Activated CD4-positive, alpha-beta T cell treated with anti-CD3 and anti-CD28 coated beads for 4 hours (primary cell): ENCODE results near the gene IER5L.

ENCODE experiments used
- DNase-seq, 2 donors: peaks; one replicate each; pipeline ENCODE4 v3.0.0-alpha.2; 2020

IER5L gene

DNA sequence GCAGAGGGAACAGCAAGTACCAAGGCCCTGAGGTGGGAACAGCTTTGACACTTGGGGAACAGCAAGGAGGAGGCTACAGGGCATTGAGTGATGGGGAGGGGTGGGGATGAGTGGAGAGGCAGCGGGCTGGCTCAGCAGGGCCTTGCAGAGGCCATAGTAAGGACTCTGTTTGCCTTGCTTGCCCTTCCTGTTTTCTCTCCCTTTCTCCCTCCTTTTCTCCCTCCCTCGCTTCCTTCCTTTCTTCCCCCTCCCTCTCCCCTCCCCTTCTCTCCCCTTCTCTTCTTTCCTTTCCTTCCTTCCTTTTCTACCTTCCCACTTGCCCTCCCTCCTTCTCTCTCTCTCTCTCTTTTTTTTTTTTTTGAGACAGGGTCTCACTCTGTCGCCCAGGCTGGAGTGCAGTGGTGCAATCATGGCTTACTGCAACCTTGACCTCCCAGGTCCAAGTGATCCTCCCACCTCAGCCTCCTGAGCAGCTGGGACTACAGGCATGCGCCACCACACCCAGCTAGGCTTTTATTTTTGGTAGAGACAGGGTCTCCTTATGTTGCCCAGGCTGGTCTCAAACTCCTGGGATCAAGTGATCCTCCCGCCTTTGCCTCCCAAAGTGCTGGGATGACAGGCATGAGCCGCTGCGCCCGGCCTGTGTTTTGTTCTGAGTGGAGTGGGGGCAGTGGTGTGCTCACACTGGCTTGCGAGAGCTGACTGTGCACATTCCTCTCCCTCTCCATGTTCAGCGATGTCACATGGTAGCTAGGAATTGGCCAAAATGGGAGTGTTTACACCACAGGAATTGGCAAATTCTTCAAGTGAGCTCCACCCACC, 17.1 kb downstream of the IER5L start:
- DNase-seq, result no peak

DNA sequence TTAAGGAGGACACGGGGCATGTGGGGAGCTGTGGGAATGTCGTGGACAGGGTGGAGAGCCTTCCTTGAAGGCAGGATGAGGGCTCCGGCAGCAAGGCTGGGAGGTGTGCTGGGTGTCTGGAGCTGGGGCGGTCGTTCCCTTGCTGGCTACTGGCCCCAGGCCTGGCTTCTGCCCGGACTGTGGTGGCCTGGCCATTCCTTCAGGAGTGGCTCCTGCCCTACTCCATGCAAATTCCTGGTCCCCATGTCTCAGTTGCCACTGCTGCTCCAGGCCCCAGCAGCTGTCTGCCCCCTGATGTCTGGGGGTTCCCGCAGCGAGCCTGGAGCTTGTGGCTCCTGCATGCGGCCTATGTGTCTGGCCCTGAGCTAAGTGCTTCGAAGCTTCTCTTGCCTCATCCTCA, 21.9 kb downstream of the IER5L start:
- DNase-seq, result no peak

DNA sequence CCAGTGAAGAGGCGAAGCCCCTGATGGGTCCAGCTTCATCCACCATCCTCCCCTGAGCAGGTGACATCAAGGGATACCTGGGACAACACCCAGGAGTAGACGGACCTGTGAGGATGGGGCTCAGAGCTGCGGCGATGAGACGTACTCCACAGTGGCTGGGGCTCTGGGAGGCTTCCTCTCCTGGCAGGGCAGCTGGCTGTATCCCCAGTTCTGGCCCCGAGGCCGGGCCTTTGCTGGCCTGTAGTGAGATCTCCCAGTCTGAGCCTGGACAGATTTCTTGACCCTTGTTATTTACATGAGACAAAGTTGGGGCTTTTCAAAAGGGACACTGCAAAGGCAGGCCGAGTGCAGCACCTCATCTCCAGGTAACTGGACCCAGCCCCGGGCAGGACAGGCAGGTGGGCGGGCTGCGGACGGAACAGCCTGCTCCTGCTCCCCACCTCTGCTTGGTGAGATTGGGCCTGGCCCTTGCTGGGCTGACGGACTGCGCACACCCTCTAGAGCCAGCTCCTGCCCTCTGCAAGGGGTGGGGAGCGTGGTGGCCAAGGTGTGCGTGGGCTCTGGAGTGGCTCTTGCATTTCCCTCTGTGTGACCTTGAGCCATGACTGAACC, 23.1 kb downstream of the IER5L start:
- no peak for DNase-seq

GRCh38 chr9:129151469-129151868, 26.6 kb downstream of the IER5L start:
- no peak for DNase-seq

GRCh38 chr9:129150672-129151211, 27.3 kb downstream of the IER5L start:
- no peak for DNase-seq

DNA sequence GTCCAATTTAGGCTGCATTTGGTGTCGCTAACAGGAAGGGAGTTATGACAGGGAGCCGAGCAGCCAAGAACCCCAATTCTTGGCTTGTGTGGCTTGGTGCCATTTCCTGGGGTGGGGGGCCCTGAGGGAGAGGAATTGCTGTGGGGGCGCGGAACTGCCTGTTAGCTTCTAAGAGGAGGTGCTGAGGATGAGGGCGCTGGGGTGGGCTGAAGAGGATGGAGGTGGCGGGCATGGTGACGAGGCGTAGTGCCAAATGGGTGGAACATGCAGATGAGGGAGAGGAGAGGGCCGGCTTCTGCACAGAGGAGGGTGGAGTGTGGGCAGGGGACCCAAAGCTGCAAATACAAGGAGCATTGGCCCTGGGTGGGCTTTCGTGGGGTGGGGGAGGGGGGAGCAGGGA, 27.9 kb downstream of the IER5L start:
- DNase-seq, result no peak

DNA sequence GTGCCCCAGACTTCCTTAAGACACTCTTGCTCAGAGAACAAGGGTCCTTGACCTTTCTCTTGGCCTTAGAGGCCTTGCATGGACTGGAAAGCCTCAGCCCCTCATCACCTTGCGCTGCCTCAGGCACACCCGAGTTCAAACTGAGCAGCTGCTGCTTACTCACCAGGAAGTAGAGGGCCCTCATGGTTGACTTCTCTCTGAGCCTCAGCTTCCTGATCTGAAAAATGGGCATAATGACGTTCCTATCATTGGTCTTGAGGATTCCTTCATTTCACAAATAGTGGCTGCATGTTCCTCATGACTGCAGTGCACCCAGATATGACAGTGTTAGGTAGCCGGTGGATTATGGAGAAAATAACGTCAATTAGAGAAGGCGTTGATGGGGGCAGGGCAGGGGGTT, 28.6 kb downstream of the IER5L start:
- DNase-seq, result no peak

GRCh38 chr9:129148463-129149204, 29.4 kb downstream of the IER5L start:
- no peak for DNase-seq

- no peak for DNase-seq
These were observed 31.6 kb downstream of the IER5L start for GRCh38 chr9:129146441-129146941.

DNA sequence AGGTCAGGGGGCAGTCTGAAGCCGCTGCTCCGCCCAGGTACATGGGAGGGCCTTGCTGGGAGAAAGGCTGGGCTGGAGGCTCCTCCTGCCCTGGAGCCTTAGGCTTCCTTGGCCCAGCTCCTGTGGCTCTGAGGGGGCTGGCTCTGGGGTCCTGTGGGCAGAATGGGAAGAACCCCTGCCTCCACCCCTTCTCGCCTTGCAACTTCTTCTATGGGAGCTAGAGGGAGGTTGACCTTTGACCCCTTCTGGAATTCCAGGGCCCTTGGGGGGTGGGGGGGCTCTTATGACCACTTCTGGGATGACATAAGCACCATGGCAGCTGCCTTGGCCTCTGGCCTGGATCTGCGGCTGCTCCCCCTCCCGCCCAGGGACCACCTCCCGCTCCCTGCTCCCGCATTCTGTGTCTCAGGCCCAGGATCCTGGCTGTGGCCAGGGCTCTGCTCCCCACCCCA, 32.2 kb downstream of the IER5L start:
- DNase-seq, result no peak

DNA sequence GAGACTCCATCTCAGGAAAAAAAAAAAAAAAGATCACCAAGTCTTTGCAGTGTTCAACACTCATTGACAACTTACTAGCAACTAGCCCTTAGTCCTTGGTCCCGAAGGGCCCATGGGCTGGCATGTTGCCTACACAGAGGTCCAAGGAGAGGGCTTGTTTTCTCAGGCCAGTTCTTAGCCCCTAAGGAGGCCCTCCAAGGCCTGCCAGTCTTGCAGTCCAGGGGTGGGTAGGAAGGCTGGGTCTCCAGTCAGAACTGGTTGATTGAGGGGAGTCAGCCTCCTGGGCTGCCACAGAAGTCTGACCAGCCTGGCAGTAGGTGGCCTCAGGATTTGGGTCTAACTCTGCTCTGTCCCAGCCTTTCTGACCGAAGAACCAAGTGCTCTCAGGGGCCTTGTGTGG, 32.7 kb downstream of the IER5L start:
- DNase-seq, result no peak

GRCh38 chr9:129143031-129143927, 34.8 kb downstream of the IER5L start:
- peak; percentile 72 to 75 for DNase-seq

- DNase-seq, result no peak
These were observed 35.7 kb downstream of the IER5L start for GRCh38 chr9:129142138-129142935.

- DNase-seq, result peak in 1 of 2 donors; percentile 10
These were observed 36.7 kb downstream of the IER5L start for GRCh38 chr9:129141066-129142041.

DNA sequence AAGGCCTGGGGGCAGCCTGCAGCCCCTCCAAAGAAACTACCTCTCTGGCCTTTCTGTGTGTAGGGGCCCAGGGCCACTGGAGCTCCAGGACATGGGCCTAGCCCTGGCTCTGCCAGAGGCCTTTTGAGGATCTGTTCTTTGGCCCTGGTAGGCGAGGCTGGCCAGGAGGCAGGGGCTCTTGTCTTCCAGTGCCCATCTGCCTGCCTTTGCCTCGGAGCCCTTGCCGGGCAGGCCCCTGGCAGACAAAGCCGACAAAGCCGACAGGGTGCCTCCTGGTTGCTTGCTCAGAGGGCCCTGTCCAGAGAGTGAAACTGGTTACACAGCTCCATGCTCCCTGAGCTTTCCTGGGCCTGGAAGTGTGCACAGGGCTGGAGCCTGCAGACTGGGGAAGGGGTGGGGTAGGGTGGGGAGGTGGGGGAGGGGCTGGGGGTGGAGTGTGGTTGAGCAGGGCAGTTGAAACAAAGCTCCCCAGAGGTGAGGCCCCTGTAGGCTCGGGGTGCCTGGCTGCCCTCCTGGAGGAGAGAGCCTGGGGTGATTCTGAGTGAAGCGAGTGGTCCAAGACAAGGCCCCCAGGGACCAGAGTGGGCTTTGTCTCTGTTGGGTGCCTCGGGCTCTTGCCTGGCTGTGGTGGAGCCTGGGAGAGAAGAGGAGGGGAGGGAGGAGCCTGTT, 37.5 kb downstream of the IER5L start:
- peak in 1 of 2 donors; percentile 14 for DNase-seq

DNA sequence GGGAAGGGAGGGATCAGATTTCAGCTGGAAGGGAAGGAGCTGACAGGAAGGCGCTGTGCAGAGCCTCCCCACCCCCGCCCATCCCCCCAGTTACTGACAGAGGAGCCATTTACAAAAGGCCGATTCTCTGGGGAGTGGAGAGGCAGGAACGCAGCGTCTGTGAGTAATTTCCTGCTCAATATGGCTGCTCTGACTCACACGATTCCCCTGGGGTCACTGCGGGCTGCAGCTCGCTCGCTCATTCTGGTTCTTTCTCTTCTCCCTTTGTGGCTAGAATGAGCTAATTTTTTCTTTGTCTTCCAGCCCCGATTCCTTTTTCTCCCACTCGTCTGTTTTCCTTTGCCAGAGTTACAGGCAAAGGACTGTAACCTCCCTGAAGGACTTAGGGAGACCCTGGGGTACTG, 38.1 kb downstream of the IER5L start:
- DNase-seq, result peak; percentile 82 to 84

- DNase-seq, result peak; percentile 72 to 82
These were observed 38.6 kb downstream of the IER5L start for GRCh38 chr9:129139233-129139992.

DNA sequence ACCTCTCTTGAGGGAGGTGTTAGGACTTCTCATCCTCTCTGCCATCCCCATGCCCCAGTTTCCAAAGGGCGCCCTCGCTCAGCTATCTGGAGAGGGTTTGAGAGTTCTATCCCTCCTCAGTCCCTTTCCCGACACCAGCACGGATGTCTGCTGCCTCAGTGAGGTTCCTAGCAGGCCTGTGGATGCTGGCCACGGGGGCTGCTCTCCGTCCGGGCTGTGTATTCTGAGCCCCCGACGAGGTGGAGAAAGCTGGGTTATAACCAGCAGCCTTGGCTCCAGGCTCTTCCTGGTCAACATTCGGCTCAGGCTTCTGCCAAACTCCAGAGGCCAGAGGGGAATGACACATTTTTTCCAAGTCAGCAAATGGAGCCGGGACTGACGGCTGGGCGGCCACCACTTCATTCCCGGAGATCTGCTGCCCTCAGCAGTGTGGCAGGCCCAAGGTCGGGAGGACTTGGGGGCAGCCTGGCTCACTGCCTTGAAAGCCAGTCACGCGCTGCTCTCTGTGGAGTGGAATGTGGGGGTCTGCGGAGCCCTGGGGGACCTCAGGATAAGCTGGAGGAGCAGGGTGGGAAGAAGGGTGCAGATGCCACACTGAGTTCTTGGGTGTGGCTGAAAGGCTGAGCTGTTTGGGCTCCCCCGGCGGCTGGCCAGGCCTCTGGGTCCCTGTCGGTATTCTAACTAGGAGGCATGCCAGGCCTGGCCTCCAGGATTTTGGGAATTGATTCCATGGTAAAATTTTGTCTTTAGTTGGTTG, 39.4 kb downstream of the IER5L start:
- peak in 1 of 2 donors; percentile 7 for DNase-seq
